ENCODE results near the gene RND3. TPM values are rescaled to one million over a fixed set of nuclear protein-coding genes. Genes with fewer than 3 reads are reported as not detected.

The RND3 gene
- total RNA-seq, 4 donors from 2014 or later: 12.6 to 69.4 (median 41.1) TPM

DNA sequence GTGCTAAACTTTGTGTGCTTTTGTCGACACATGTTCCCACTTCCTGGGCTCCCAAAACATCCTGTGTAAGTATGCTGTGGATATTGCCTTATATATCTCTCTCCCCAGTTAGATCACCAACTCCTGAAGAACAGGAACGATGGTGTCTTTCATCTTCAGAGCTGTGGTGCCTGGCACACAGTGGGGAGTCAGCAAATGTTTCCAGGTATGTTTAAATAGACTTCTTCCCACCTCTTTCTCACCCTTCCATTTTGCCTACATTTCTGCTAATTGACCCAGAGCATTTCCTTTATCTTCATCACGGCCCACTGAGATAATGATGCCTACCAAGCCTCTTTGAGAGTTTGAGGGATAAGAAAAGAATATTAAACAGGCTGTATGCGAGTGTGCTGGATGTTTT is 60.7 kb downstream of the RND3 start:
- no peak overlapping the region for H3K4me3 ChIP-seq
- no peak overlapping the region for H3K27ac ChIP-seq
- TF ChIP-seq POLR2A (IDR thresholded peaks at IDR 0.05): no peak
- TF ChIP-seq, protein P1, sequence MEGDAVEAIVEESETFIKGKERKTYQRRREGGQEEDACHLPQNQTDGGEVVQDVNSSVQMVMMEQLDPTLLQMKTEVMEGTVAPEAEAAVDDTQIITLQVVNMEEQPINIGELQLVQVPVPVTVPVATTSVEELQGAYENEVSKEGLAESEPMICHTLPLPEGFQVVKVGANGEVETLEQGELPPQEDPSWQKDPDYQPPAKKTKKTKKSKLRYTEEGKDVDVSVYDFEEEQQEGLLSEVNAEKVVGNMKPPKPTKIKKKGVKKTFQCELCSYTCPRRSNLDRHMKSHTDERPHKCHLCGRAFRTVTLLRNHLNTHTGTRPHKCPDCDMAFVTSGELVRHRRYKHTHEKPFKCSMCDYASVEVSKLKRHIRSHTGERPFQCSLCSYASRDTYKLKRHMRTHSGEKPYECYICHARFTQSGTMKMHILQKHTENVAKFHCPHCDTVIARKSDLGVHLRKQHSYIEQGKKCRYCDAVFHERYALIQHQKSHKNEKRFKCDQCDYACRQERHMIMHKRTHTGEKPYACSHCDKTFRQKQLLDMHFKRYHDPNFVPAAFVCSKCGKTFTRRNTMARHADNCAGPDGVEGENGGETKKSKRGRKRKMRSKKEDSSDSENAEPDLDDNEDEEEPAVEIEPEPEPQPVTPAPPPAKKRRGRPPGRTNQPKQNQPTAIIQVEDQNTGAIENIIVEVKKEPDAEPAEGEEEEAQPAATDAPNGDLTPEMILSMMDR (IDR thresholded peaks at IDR 0.05): no peak
- no peaks in the 10 kb centered on the region for H3K9me3 ChIP-seq
- H3K36me3 ChIP-seq: no peaks in the 10 kb centered on the region
- intact Hi-C loops (cut with DNase I; ENCODE audit: low total_unique reads): no loop called here
- no peak for DNase-seq
- no peaks in the 10 kb centered on the region for H3K4me1 ChIP-seq
- H3K27me3 ChIP-seq: no peaks in the 10 kb centered on the region

DNA sequence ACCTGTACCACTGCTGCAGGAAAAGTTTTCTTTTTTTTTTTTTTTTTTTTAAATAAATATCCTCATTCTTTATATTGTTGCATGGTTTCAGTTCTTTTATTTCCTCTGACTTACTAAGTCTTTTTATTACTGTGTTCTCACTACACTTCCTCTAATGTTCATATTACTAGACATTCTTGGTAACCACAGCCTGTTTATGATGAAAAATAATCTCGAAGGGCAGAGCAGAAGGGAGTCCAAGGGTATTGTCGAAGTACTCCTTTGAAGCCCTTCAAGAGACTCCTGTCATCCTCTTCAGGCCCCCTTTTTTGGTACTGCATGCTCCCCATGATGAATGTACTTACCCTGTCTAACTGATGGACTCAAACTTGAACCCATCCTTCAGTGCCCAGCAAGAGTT is 61.2 kb downstream of the RND3 start:
- intact Hi-C loops (cut with DNase I; ENCODE audit: low total_unique reads): no loop called here
- H3K27me3 ChIP-seq: no peaks in the 10 kb centered on the region

DNA sequence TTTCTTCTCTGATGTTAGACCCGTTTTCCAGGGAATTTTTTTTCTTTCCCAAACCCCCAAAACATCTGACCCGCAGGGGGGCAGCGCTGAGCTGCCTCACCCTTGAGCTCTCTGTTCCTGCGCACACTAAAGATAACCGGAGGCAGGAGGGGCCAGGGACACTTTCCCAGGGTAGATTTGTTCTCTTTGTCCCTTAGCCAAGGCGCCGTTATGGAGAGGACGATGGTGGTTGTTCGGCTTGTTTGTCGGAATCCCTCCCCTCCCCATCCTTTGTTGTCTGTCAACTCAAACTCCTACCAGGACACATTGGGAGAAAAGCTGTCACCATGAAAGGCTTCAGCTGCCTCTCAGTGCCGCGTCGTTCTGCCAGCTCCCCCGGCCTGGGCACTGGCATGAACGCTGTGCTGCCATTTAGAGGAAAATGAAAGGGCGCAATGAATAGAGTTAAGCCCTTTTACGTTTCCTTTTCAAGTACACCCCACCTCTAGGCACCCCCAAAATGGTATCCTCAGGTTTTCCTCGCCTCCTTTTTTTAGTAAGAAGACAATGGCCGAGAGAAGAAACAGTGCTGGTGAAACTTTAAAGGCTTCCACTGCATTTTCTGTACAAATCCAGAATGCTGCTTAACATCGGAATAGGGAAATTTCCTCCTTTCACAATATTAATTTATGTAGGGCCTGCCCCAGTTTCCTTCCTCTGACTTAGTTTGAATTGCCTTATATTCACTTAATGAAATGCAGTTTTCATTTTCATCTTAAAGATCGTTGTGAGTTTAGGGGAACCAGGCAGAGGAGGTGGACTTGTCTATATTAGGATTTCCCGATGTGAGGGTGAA is 62.1 kb downstream of the RND3 start:
- intact Hi-C loops (cut with DNase I; ENCODE audit: low total_unique reads): no loop called here
- Histone ChIP-seq H3K4me3 (no peak overlapping the region), H3K4me1 (no peaks in the 10 kb centered on the region), H3K27me3 (no peaks in the 10 kb centered on the region), H3K9me3 (no peaks in the 10 kb centered on the region), H3K27ac (no peak overlapping the region), H3K36me3 (no peaks in the 10 kb centered on the region)
- no peak for DNase-seq
- no peak for TF ChIP-seq POLR2A (IDR thresholded peaks at IDR 0.05)
- TF ChIP-seq, protein P1 (IDR thresholded peaks at IDR 0.05): no peak

More for the DNA sequence above, 61.2 kb downstream of the RND3 start:
- H3K9me3 ChIP-seq: no peaks in the 10 kb centered on the region
- H3K4me3 ChIP-seq: no peak overlapping the region
- no peaks in the 10 kb centered on the region for H3K36me3 ChIP-seq
- DNase-seq: no peak
- no peaks in the 10 kb centered on the region for H3K4me1 ChIP-seq
- no peak for TF ChIP-seq POLR2A (IDR thresholded peaks at IDR 0.05)
- TF ChIP-seq, protein P1 (IDR thresholded peaks at IDR 0.05): no peak
- H3K27ac ChIP-seq: no peak overlapping the region

DNA sequence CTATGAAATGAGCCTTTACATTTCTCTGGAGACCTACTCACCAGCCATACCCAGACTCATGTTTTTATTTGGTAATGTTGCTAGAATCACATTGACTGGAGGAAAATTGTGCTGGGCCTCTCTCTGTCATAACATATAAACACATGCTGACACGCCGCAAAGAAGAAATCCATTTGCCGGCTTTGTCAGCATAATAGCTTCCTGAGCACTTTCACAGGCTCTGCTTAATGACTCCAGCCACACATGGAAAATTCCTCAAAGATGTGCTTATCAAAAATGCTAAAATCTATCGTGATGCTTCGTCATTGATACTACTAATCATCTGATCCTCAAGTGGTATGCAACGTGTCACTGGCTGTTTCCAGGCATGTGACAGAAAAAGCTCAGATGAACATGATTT is 63.1 kb downstream of the RND3 start:
- Histone ChIP-seq H3K36me3 (no peaks in the 10 kb centered on the region), H3K27ac (no peak overlapping the region), H3K4me1 (no peaks in the 10 kb centered on the region), H3K9me3 (no peaks in the 10 kb centered on the region), H3K27me3 (no peaks in the 10 kb centered on the region), H3K4me3 (no peak overlapping the region)
- intact Hi-C loops (cut with DNase I; ENCODE audit: low total_unique reads): no loop called here
- no peak for TF ChIP-seq POLR2A (IDR thresholded peaks at IDR 0.05)
- TF ChIP-seq, protein P1 (IDR thresholded peaks at IDR 0.05): no peak
- DNase-seq: no peak

DNA sequence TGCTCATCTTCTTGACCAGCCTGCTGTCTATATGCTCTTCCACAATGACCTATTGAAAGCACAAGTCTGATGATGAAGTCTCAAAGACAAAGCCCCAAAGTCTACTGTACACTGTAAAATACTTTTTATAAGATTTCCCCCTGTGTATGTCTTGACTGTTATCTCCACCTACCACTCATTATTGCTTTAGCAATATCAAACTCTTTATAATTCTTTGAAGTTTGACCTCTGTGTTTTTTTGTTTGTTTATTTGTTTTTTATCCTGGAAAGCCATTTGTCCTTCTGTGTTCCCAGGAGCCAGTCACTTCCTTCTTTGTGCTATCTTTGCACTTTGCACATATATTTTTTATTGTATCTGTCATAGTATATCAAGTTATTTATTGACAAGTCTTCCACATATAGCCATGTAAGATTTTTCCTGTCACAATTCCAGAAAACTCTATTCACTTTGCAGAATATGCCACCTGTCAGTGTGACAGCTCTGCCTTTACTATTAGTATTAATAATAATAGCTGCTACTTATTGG is 66.3 kb downstream of the RND3 start:
- H3K4me3 ChIP-seq: no peak overlapping the region
- TF ChIP-seq POLR2A (IDR thresholded peaks at IDR 0.05): no peak
- TF ChIP-seq, protein P1 (IDR thresholded peaks at IDR 0.05): no peak
- H3K4me1 ChIP-seq: no peaks in the 10 kb centered on the region
- H3K27me3 ChIP-seq: no peaks in the 10 kb centered on the region
- H3K27ac ChIP-seq: no peak overlapping the region
- no peaks in the 10 kb centered on the region for H3K9me3 ChIP-seq
- DNase-seq: no peak
- intact Hi-C loops (cut with DNase I; ENCODE audit: low total_unique reads): no loop called here
- H3K36me3 ChIP-seq: no peaks in the 10 kb centered on the region
